HEK293 (cell line): ENCODE data around the gene RAPGEF5.

ENCODE experiments used
- CTCF ChIA-PET: fragments of 350-600 bp; formaldehyde crosslinking; extraction: SDS; loops from one replicate; lab custom pipeline; 2021; ENCODE audit warnings: antibody characterized with exemption; lab: Yijun Ruan, JAX
- POLR2A ChIA-PET: fragments of 300-600 bp; formaldehyde crosslinking; extraction: SDS; loops from one replicate; lab custom pipeline; 2020; ENCODE audit warnings: antibody characterized with exemption, inconsistent platforms; lab: Yijun Ruan, JAX
- H3K27ac ChIP-seq: fragments of 200-500 bp; sonication (Bioruptor generic); 2 replicates; pipeline ENCODE4 v1.5.1; 2014; ENCODE audit warnings: low read depth, low read length, control low read depth, inconsistent platforms; ENCODE audit errors: extremely low read depth
- H3K36me3 ChIP-seq, 2 experiments: fragments of 200-500 bp in 1 of 2; sonication (Bioruptor generic) in 1 of 2; 1 replicate in 1 of 2; 2 replicates in 1 of 2; pipeline ENCODE4 v1.5.1; 2014 to 2017; ENCODE audit warnings: inconsistent platforms in 2 of 2, low read length in 2 of 2; ENCODE audit not compliant: control insufficient read depth in 2 of 2, insufficient read depth in 1 of 2
- H3K4me1 ChIP-seq: fragments of 200-500 bp; sonication (Bioruptor generic); 2 replicates; pipeline ENCODE4 v1.5.1; 2014; ENCODE audit warnings: mild to moderate bottlenecking, low read length, inconsistent platforms; ENCODE audit not compliant: control insufficient read depth, insufficient read depth
- H3K4me3 ChIP-seq: 2 replicates; pipeline ENCODE4 v1.5.1; 2011; ENCODE audit warnings: low read depth, mild to moderate bottlenecking, control low read depth, low read length, moderate library complexity
- H3K9me3 ChIP-seq: fragments of 200-500 bp; sonication (Bioruptor generic); 2 replicates; pipeline ENCODE4 v1.5.1; 2014; ENCODE audit warnings: low read depth, low read length, inconsistent platforms; ENCODE audit not compliant: control insufficient read depth, insufficient read depth
- GLIS2 ChIP-seq: fragments of 450-650 bp; formaldehyde crosslinking; IDR thresholded peaks from 2 replicates; pipeline ENCODE4 v1.5.1; 2016; ENCODE audit warnings: missing biosample characterization, missing genetic modification characterization
- KLF7 ChIP-seq: fragments of 450-650 bp; formaldehyde crosslinking; IDR thresholded peaks from 2 replicates; pipeline ENCODE4 v1.5.1; 2016; ENCODE audit warnings: missing biosample characterization, missing genetic modification characterization, borderline replicate concordance
- KLF8 ChIP-seq: fragments of 450-650 bp; formaldehyde crosslinking; IDR thresholded peaks from 2 replicates; pipeline ENCODE4 v1.5.1; 2016; ENCODE audit warnings: missing biosample characterization, missing genetic modification characterization
- KLF9 ChIP-seq: fragments of 450-650 bp; formaldehyde crosslinking; IDR thresholded peaks from 2 replicates; pipeline ENCODE4 v1.5.1; 2016; ENCODE audit warnings: missing biosample characterization, missing genetic modification characterization, low read depth
- PRDM1 ChIP-seq: fragments of 450-650 bp; formaldehyde crosslinking; IDR thresholded peaks from 2 replicates; pipeline ENCODE4; 2016; ENCODE audit warnings: missing biosample characterization, missing genetic modification characterization
- REPIN1 ChIP-seq: fragments of 450-650 bp; formaldehyde crosslinking; IDR thresholded peaks from 2 replicates; pipeline ENCODE4 v1.5.1; 2017; ENCODE audit warnings: missing biosample characterization, missing genetic modification characterization, low read depth
- SCRT1 ChIP-seq: fragments of 450-650 bp; formaldehyde crosslinking; IDR thresholded peaks from 2 replicates; pipeline ENCODE4 v1.5.1; 2016; ENCODE audit warnings: missing biosample characterization, missing genetic modification characterization, borderline replicate concordance
- ZBTB20 ChIP-seq: fragments of 450-650 bp; formaldehyde crosslinking; IDR thresholded peaks from 2 replicates; pipeline ENCODE4 v1.5.1; 2016; ENCODE audit warnings: missing biosample characterization, missing genetic modification characterization
- ZEB2 ChIP-seq: fragments of 450-650 bp; formaldehyde crosslinking; IDR thresholded peaks from 2 replicates; pipeline ENCODE4 v1.5.1; 2016; ENCODE audit warnings: missing biosample characterization, missing genetic modification characterization
- ZFP37 ChIP-seq: fragments of 450-650 bp; formaldehyde crosslinking; IDR thresholded peaks from 2 replicates; pipeline ENCODE4 v1.5.1; 2016; ENCODE audit warnings: missing biosample characterization, missing genetic modification characterization
- ZIC2 ChIP-seq: fragments of 450-650 bp; formaldehyde crosslinking; IDR thresholded peaks from 2 replicates; pipeline ENCODE4 v1.5.1; 2016; ENCODE audit warnings: missing biosample characterization, missing genetic modification characterization
- ZNF2 ChIP-seq: fragments of 450-650 bp; formaldehyde crosslinking; IDR thresholded peaks from 2 replicates; pipeline ENCODE4 v1.5.1; 2016; ENCODE audit warnings: missing biosample characterization, missing genetic modification characterization
- ZNF274 ChIP-seq, 2 experiments: fragments of 200-500 bp in 1 of 2; fragments of 450-650 bp in 1 of 2; sonication (Bioruptor generic) in 1 of 2; formaldehyde crosslinking in 1 of 2; IDR thresholded peaks; 2 replicates each; pipeline versions ENCODE4 v1.5.1 to v1.6.1; 2014 to 2016; ENCODE audit warnings: borderline replicate concordance in 1 of 2, inconsistent platforms in 1 of 2, low read length in 1 of 2, missing biosample characterization in 1 of 2, missing genetic modification characterization in 1 of 2
- ZNF335 ChIP-seq: fragments of 450-650 bp; formaldehyde crosslinking; conservative IDR thresholded peaks from 2 replicates; pipeline ENCODE4 v1.5.1; 2016; ENCODE audit warnings: missing biosample characterization, missing genetic modification characterization
- ZNF561 ChIP-seq: fragments of 450-650 bp; IDR thresholded peaks from 2 replicates; pipeline ENCODE4 v1.5.1; 2018; ENCODE audit warnings: missing biosample characterization, missing genetic modification characterization, borderline replicate concordance
- ZSCAN30 ChIP-seq: fragments of 450-650 bp; IDR thresholded peaks from 2 replicates; pipeline ENCODE4 v1.5.1; 2018; ENCODE audit warnings: missing biosample characterization, mild to moderate bottlenecking, missing genetic modification characterization, moderate library complexity
- TF ChIP-seq, protein P1 (sequence below): fragments of 450-650 bp; formaldehyde crosslinking; IDR thresholded peaks from 2 replicates; pipeline ENCODE4 v1.5.1; 2016; ENCODE audit warnings: missing biosample characterization, missing genetic modification characterization
- TF ChIP-seq, protein P2 (sequence below): fragments of 450-650 bp; formaldehyde crosslinking; IDR thresholded peaks from 2 replicates; pipeline ENCODE4 v1.5.1; 2016; ENCODE audit warnings: missing biosample characterization, missing genetic modification characterization
- TF ChIP-seq, protein P3 (sequence below): fragments of 450-650 bp; formaldehyde crosslinking; IDR thresholded peaks from 2 replicates; pipeline ENCODE4 v1.5.1; 2016; ENCODE audit warnings: missing biosample characterization, missing genetic modification characterization
- TF ChIP-seq, protein P4 (sequence below): fragments of 450-650 bp; formaldehyde crosslinking; optimal IDR thresholded peaks from 2 replicates; pipeline ENCODE3; 2016; ENCODE audit warnings: missing biosample characterization, mild to moderate bottlenecking, missing genetic modification characterization

The RAPGEF5 gene

DNA sequence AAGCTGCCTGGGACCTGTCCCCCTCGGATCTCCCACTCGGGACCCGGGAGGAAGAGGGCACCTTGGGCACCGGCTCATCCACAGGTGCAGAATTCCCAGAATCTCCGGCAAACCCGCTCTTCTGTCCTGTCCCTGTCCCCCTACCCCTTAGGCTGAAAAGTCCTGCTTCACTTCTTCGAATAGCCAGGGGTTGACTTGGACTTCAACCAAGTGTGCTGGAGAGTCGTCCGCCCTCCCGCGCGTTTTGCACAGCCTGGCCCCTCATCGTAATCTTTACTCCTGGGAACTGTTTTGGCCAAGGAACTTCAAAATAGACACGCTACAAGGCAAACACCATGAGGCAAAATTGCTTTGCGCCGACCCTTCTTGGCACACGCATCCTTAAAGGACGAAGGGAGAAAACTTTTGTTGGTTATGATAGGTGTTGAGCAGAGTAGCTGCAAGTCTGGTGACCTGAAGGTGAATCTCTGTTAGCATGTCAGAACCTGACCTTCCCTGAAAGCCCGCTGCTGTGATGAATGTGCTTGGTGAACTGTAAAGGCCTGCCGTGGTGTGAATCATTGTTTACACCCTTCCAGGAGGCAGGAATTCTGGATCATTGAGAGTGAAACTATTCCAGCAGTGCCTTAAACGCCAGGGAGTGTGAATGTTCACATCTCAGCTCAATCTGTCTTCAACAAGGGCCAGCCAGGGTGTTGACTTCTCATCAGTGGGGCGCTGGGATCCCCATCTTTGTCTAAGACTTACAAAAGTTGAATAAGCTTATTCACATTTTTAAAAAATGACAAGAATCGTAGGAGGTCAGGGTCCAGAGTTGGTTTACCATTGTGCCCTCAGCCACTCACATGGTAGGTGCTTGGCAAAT, 589 bp upstream of the RAPGEF5 start (continued):
- TF ChIP-seq KLF7 (tag by site-specific recombination) (no peak), SCRT1 (tag by site-specific recombination) (no peak), KLF8 (tag by site-specific recombination) (peak; percentile 68), ZFP37 (tag by site-specific recombination) (0 out of 2 replicates have a peak, but pooled peaks have one; percentile 54), REPIN1 (tag by site-specific recombination) (no peak), ZSCAN30 (no peak), ZEB2 (tag by site-specific recombination) (no peak), ZNF561 (tag by site-specific recombination) (no peak), PRDM1 (peak; percentile 53; the same call in 1 of the 2 replicates), ZIC2 (tag by site-specific recombination) (peak; percentile 78), ZNF274 (IDR thresholded peaks at IDR 0.05; ENCODE audit: low read length) (no peak), ZNF274 (tag by site-specific recombination; IDR thresholded peaks at IDR 0.05; ENCODE audit: borderline replicate concordance) (no peak)
- TF ChIP-seq, protein P1, sequence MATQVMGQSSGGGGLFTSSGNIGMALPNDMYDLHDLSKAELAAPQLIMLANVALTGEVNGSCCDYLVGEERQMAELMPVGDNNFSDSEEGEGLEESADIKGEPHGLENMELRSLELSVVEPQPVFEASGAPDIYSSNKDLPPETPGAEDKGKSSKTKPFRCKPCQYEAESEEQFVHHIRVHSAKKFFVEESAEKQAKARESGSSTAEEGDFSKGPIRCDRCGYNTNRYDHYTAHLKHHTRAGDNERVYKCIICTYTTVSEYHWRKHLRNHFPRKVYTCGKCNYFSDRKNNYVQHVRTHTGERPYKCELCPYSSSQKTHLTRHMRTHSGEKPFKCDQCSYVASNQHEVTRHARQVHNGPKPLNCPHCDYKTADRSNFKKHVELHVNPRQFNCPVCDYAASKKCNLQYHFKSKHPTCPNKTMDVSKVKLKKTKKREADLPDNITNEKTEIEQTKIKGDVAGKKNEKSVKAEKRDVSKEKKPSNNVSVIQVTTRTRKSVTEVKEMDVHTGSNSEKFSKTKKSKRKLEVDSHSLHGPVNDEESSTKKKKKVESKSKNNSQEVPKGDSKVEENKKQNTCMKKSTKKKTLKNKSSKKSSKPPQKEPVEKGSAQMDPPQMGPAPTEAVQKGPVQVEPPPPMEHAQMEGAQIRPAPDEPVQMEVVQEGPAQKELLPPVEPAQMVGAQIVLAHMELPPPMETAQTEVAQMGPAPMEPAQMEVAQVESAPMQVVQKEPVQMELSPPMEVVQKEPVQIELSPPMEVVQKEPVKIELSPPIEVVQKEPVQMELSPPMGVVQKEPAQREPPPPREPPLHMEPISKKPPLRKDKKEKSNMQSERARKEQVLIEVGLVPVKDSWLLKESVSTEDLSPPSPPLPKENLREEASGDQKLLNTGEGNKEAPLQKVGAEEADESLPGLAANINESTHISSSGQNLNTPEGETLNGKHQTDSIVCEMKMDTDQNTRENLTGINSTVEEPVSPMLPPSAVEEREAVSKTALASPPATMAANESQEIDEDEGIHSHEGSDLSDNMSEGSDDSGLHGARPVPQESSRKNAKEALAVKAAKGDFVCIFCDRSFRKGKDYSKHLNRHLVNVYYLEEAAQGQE (tag by site-specific recombination), result 0 out of 2 replicates have a peak, but pooled peaks have one; percentile 19
- TF ChIP-seq, protein P2, sequence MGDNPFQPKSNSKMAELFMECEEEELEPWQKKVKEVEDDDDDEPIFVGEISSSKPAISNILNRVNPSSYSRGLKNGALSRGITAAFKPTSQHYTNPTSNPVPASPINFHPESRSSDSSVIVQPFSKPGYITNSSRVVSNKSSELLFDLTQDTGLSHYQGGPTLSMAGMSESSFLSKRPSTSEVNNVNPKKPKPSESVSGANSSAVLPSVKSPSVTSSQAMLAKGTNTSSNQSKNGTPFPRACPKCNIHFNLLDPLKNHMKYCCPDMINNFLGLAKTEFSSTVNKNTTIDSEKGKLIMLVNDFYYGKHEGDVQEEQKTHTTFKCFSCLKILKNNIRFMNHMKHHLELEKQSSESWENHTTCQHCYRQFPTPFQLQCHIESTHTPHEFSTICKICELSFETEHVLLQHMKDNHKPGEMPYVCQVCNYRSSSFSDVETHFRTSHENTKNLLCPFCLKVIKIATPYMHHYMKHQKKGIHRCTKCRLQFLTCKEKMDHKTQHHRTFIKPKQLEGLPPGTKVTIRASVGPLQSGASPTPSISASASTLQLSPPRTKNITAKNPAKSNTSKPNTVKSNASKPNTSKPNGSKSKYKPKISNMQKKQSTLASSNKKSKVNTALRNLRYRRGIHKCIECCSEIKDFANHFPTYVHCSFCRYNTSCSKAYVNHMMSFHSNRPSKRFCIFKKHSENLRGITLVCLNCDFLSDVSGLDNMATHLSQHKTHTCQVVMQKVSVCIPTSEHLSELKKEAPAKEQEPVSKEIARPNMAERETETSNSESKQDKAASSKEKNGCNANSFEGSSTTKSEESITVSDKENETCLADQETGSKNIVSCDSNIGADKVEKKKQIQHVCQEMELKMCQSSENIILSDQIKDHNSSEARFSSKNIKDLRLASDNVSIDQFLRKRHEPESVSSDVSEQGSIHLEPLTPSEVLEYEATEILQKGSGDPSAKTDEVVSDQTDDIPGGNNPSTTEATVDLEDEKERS (tag by site-specific recombination), result no peak
- TF ChIP-seq, protein P3, sequence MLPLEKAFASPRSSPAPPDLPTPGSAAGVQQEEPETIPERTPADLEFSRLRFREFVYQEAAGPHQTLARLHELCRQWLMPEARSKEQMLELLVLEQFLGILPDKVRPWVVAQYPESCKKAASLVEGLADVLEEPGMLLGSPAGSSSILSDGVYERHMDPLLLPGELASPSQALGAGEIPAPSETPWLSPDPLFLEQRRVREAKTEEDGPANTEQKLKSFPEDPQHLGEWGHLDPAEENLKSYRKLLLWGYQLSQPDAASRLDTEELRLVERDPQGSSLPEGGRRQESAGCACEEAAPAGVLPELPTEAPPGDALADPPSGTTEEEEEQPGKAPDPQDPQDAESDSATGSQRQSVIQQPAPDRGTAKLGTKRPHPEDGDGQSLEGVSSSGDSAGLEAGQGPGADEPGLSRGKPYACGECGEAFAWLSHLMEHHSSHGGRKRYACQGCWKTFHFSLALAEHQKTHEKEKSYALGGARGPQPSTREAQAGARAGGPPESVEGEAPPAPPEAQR, result no peak

DNA sequence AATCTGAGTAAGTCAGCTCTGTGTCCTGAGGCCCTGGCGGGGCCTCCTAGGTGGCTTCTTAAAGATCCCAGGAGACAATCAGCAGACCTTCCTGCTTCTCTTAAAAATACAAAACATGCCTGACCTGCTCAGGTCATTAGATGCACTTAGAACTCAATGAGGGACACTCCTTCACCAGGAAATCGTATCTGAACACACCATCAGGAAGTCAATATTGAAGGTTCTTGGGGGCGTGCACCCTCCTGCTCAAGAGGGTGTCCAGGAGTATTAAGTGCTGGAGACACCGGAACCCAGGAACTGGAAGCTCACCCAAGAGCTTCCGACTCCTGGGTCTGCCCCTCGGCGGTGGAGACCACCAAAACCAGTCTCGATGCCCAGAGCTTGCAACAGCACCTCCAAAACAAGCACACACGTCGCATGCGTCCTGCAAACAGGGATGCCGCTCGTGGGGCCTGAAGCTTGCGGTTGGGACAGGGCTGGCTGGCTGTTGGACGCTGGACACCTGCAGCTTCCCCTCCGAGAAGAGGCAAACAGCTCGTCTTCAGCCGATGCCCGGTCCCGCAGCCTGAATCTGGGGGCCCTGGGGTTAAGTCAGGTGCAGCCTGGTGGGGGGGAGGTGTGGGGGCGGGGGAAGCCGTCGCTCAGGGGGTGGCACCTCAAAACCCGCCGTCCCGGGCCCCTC, 803 bp downstream of the RAPGEF5 start:
- H3K4me3 ChIP-seq, result peak overlapping the region; percentile 49
- no peaks in the 10 kb centered on the region for H3K9me3 ChIP-seq
- ChIA-PET POLR2A (no interaction called here), CTCF (interaction anchor here (0.7 to 1.0 kb wide), 4 partner anchors 9 to 111 kb away, joined by 3 read pairs; no protein-coding TSS in a partner anchor)
- peaks cover 4% of the 10 kb centered on the region; the same call in 1 of the 2 replicates for H3K4me1 ChIP-seq
- no peaks in the 10 kb centered on the region for H3K36me3 ChIP-seq
- peak overlapping the region; percentile 87; the same call in 1 of the 2 replicates for H3K27ac ChIP-seq
- TF ChIP-seq ZNF2 (tag by site-specific recombination) (no peak), ZBTB20 (peak; percentile 79), ZIC2 (tag by site-specific recombination) (peak; percentile 52), GLIS2 (tag by site-specific recombination) (peak; percentile 6; the same call in 1 of the 2 replicates), KLF7 (tag by site-specific recombination) (no peak), ZNF335 (tag by site-specific recombination) (peak; percentile 60), KLF9 (tag by site-specific recombination) (peak; percentile 36; the same call in 1 of the 2 replicates), SCRT1 (tag by site-specific recombination) (peak; percentile 24; the same call in 1 of the 2 replicates)
- TF ChIP-seq, protein P4, sequence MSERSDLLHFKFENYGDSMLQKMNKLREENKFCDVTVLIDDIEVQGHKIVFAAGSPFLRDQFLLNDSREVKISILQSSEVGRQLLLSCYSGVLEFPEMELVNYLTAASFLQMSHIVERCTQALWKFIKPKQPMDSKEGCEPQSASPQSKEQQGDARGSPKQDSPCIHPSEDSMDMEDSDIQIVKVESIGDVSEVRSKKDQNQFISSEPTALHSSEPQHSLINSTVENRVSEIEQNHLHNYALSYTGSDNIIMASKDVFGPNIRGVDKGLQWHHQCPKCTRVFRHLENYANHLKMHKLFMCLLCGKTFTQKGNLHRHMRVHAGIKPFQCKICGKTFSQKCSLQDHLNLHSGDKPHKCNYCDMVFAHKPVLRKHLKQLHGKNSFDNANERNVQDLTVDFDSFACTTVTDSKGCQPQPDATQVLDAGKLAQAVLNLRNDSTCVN (tag by site-specific recombination), result peak; percentile 26
